HCT116 (cell line): ENCODE data around the gene JCAD.

ENCODE experiments used
- POLR2A ChIP-seq: IDR thresholded peaks from 2 replicates; pipeline ENCODE4 v1.7.0; 2011; ENCODE audit warnings: borderline replicate concordance; ENCODE audit not compliant: insufficient read depth, insufficient read length; ENCODE audit errors: extremely low read depth
- RAD21 ChIP-seq: IDR thresholded peaks from 2 replicates; pipeline ENCODE4 v1.6.1; 2012; ENCODE audit warnings: low read depth, mild to moderate bottlenecking
- TCF7L2 ChIP-seq: IDR thresholded peaks from 2 replicates; pipeline ENCODE4 v1.7.0; 2011; ENCODE audit warnings: borderline replicate concordance, inconsistent platforms; ENCODE audit not compliant: insufficient read depth, insufficient read length; ENCODE audit errors: extremely low read depth
- ZFX ChIP-seq: fragments of 450-650 bp; IDR thresholded peaks from 2 replicates; pipeline ENCODE4 v1.6.1; 2017
- ZNF274 ChIP-seq: fragments of 200-500 bp; sonication (Bioruptor generic); IDR thresholded peaks from 2 replicates; pipeline ENCODE4 v1.6.1; 2014; ENCODE audit warnings: mild to moderate bottlenecking, low read depth, low read length, inconsistent platforms
- TF ChIP-seq, protein P1 (sequence below), 3 experiments: fragments of 200-600 bp in 1 of 3; sonication (generic) in 1 of 3; IDR thresholded peaks in 2 of 3; conservative IDR thresholded peaks in 1 of 3; 2 replicates each; pipeline ENCODE4 v1.5.1; 2012 to 2017; ENCODE audit warnings: low read depth in 2 of 3, low read length in 2 of 3, antibody characterized with exemption in 1 of 3, borderline replicate concordance in 1 of 3, control low read depth in 1 of 3, mild to moderate bottlenecking in 1 of 3, mixed read lengths in 1 of 3, mixed run types in 1 of 3, moderate library complexity in 1 of 3; ENCODE audit not compliant: insufficient read depth in 1 of 3
- TF ChIP-seq, protein P2 (sequence below): IDR thresholded peaks from 2 replicates; pipeline ENCODE4 v1.6.1; 2012
- TF ChIP-seq, protein P3 (sequence below): IDR thresholded peaks from 2 replicates; pipeline ENCODE4 v1.6.1; 2012
- TF ChIP-seq, protein P4 (sequence below): IDR thresholded peaks from 2 replicates; pipeline ENCODE4 v1.6.1; 2012; ENCODE audit warnings: low read depth

DNA sequence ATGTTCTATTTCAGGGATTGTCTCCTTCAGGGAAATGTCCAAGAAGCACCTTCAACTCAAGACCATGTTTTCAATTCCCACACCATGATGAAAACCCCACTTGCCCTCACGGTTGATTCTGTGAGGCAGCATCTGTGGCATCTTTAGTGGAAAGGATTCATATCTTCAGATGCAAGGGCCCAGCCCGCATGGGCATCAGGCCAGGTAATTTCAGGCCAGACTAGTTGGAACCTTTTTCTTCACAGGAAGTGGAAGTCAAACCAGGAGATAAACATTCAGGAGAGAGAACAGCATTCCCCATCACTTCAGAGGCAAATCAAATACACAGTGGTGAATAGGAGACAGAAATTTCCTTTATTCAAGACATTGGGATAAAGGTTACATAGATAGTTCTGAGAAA is 88.8 kb downstream of the JCAD start:
- TF ChIP-seq, protein P1, sequence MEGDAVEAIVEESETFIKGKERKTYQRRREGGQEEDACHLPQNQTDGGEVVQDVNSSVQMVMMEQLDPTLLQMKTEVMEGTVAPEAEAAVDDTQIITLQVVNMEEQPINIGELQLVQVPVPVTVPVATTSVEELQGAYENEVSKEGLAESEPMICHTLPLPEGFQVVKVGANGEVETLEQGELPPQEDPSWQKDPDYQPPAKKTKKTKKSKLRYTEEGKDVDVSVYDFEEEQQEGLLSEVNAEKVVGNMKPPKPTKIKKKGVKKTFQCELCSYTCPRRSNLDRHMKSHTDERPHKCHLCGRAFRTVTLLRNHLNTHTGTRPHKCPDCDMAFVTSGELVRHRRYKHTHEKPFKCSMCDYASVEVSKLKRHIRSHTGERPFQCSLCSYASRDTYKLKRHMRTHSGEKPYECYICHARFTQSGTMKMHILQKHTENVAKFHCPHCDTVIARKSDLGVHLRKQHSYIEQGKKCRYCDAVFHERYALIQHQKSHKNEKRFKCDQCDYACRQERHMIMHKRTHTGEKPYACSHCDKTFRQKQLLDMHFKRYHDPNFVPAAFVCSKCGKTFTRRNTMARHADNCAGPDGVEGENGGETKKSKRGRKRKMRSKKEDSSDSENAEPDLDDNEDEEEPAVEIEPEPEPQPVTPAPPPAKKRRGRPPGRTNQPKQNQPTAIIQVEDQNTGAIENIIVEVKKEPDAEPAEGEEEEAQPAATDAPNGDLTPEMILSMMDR (IDR thresholded peaks at IDR 0.05 in 2 of 3, conservative IDR thresholded peaks at IDR 0.05 in 1 of 3; ENCODE audit: borderline replicate concordance in 1 of 3, insufficient read depth in 1 of 3, low read depth in 2 of 3, low read length in 2 of 3) = no peak
- TF ChIP-seq, protein P2, sequence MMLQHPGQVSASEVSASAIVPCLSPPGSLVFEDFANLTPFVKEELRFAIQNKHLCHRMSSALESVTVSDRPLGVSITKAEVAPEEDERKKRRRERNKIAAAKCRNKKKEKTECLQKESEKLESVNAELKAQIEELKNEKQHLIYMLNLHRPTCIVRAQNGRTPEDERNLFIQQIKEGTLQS = no peak
- TF ChIP-seq ZNF274 = no peak
- no peak for TF ChIP-seq RAD21
- TF ChIP-seq, protein P3, sequence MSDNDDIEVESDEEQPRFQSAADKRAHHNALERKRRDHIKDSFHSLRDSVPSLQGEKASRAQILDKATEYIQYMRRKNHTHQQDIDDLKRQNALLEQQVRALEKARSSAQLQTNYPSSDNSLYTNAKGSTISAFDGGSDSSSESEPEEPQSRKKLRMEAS = no peak
- no peak for TF ChIP-seq POLR2A
- TF ChIP-seq TCF7L2 = no peak
- TF ChIP-seq ZFX = no peak
- TF ChIP-seq, protein P4, sequence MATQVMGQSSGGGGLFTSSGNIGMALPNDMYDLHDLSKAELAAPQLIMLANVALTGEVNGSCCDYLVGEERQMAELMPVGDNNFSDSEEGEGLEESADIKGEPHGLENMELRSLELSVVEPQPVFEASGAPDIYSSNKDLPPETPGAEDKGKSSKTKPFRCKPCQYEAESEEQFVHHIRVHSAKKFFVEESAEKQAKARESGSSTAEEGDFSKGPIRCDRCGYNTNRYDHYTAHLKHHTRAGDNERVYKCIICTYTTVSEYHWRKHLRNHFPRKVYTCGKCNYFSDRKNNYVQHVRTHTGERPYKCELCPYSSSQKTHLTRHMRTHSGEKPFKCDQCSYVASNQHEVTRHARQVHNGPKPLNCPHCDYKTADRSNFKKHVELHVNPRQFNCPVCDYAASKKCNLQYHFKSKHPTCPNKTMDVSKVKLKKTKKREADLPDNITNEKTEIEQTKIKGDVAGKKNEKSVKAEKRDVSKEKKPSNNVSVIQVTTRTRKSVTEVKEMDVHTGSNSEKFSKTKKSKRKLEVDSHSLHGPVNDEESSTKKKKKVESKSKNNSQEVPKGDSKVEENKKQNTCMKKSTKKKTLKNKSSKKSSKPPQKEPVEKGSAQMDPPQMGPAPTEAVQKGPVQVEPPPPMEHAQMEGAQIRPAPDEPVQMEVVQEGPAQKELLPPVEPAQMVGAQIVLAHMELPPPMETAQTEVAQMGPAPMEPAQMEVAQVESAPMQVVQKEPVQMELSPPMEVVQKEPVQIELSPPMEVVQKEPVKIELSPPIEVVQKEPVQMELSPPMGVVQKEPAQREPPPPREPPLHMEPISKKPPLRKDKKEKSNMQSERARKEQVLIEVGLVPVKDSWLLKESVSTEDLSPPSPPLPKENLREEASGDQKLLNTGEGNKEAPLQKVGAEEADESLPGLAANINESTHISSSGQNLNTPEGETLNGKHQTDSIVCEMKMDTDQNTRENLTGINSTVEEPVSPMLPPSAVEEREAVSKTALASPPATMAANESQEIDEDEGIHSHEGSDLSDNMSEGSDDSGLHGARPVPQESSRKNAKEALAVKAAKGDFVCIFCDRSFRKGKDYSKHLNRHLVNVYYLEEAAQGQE = no peak
